ENCODE data around the gene DYNLL2.

DNA sequence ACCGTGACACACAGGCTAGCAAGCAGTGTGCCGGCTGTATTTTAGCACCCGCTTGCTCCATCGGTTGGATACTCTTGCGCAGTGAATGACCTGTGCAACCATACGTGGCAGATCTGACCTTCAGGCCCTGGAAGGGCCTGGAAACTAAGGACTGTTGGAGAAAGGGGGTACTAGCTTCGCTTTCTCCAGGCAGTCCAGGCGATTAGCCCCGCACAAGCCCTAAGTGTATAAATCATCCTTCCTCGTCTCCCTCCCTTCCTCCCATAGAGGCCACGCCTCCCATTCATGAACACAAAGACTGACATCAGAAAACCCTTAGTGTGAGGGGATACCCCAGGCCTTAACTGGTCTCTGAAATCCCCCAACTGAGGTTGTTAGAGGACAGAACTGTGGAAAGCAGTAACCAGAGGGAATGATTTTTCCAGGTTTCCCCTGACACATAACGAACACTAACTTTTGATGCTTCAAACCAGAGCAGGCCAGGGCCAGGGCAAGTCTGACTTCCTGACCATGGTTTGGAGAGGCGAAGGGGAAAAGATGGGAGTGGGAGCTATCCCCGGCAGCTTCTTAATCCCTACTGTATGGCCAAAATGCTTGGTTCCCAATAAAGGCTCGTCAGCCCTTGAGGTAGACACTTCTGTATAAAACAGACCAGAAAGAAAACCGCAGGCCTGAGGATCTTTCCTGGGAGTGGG is 1.4 kb upstream of the DYNLL2 start:
- TF ChIP-seq ZC3H10 (CRISPR knock-in tag; IDR thresholded peaks at IDR 0.05): no peak
- TF ChIP-seq, protein P1, sequence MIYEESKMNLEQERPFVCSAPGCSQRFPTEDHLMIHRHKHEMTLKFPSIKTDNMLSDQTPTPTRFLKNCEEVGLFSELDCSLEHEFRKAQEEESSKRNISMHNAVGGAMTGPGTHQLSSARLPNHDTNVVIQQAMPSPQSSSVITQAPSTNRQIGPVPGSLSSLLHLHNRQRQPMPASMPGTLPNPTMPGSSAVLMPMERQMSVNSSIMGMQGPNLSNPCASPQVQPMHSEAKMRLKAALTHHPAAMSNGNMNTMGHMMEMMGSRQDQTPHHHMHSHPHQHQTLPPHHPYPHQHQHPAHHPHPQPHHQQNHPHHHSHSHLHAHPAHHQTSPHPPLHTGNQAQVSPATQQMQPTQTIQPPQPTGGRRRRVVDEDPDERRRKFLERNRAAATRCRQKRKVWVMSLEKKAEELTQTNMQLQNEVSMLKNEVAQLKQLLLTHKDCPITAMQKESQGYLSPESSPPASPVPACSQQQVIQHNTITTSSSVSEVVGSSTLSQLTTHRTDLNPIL (CRISPR knock-in tag; IDR thresholded peaks at IDR 0.05; ENCODE audit: low read depth): no peak
- no peak for TF ChIP-seq ARNTL (CRISPR knock-in tag; IDR thresholded peaks at IDR 0.05; ENCODE audit: borderline replicate concordance, low read depth)
